Fibroblast of skin of right biceps (primary cell): ENCODE results near the gene CDKN3.

ENCODE experiments used
- DNase-seq: peaks from one replicate; pipeline ENCODE4 v3.0.0-alpha.2; 2013

CDKN3 gene, protein sequence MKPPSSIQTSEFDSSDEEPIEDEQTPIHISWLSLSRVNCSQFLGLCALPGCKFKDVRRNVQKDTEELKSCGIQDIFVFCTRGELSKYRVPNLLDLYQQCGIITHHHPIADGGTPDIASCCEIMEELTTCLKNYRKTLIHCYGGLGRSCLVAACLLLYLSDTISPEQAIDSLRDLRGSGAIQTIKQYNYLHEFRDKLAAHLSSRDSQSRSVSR

DNA sequence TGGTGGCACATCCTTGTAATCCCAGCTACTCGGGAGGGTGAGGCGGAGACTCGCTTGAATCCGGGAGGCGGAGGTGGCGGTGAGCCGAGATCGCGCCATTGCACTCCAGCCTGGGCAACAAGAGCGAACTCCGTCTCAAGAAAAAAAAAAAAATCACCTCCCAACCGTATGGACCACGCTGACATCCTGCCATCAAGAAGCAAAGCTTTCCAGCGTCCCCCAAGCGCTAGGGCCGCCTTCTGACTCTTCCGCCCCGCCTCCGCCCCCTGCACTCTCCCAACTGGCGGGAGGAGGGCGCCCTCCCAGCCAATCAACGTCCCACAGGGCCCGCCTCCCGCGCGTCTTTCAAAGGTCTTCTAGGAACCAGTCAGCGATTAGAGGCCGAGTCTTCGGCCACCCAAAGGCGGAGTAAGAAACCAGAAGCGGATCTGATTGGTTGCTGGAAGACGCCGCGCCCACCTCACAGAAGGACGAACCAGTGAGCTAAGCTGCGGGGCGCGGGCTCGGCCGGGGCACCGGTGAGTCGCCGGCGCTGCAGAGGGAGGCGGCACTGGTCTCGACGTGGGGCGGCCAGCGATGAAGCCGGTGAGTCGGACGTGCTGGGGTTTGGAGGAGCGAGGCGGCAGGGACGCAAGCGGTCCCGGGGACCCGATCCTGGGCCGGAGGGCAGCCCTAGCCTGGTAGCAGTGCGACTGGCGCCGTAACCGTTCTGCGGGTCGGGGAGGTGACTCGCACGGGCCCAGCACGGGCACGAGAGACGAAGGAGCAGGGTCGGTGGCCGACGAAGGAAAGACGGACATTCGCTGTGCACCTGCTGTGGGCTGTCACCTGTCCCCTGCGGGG is at the start of gene CDKN3:
CDKN3 (plus strand) TSS at position 515 of the 843 bp plus-strand sequence; CDS start at position 577, 62 bp downstream.
- DNase-seq, result peak; percentile 100

DNA sequence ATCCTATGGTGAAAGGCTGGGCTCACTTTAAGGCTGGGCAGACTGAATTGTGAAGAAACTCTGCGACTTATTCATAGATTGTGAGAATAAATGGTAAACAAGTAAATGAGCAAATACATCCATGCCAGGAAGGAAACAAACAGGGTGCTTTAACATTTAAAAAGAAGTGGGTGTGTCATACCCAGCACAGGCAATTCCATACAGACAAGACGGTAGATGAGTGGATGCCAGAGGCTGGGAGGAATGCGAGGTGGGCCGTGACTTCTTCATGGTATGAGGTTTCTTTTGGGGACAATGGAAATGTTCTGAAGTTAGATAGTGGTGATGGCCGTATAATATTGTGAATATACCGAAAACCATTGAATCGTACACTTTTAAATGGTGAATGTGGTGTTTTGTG is 49.8 kb upstream of the CDKN3 start:
- no peak for DNase-seq

DNA sequence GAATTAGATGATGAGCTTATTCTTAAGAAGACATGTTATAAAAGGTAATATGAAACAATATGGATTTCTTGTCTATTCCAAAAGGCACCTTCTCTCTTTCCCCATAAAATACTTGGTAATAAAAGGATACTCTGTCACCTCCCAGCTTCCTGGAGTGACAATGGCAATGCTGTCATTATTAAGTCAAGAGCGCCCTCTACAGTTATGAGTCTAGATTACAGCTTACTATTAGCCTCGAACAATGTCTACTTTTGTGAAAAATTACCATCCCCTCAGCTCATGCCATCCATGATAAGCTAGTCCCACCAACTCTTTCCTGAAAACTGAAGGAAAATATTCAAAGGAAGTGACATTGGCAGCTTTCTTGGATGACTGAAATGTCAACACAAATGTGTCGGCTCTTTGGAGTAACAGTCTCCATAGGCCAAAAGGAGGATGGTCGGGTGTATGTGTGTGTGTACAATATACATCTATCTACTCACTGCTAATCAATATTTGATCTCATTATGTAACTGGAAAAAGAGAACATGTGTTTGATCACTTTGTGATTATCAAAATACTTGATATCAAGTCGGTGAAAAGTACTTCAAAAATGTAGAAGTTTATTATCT is 48.7 kb upstream of the CDKN3 start:
- DNase-seq, result peak; percentile 47

DNA sequence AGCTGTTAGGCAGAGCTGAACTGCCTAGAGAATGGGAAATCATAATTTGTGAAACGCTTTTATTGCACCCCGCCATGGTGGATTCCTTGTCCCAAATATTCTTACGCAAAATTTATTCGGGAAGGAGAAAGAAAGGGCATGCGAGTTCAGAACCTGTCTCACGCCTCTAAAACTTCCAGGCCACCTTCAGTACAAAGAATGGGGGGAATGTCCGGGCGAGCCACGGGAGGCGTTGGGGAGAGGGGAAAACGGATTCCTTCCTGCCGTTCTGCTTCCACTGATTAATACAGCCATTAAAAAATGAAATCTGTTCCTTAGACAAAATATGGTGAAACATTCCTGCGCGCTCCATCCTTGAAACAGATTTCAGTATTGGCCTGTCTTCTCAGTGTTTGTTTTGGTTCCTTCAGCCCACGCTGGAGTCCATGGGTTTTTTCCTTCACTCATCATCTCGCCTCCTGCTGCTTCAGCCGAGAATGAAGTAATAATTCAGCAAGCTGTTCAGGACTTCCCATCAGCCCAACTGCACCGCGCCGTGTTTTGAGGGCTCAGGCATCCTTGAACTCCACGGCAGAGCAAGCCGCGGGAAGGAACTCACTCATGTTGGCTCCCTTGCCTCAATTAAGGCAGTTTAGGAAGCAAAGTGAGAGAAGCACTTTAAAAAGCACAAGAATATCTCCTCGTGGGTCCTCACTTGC is 47.7 kb upstream of the CDKN3 start:
- DNase-seq, result peak; percentile 33

DNA sequence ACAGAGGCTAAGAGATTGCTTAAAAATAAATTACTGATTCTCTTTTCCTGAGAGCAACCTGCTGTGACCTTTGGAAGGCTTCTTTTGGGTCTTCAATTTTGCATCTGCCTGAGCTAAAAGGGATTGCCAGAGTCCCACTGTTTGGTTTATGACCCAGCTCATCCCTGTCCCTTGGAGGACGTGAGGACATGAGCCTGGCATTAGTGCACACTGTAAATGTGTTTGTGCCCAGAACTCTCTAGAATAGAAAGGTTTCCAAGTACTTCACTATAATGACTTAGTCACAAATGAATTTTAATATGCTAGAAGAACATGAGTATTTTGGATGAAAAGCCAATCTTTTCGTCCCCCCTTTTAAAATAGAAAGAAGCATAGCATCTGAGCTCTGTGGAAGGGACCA is 47.1 kb upstream of the CDKN3 start:
- DNase-seq, result no peak

DNA sequence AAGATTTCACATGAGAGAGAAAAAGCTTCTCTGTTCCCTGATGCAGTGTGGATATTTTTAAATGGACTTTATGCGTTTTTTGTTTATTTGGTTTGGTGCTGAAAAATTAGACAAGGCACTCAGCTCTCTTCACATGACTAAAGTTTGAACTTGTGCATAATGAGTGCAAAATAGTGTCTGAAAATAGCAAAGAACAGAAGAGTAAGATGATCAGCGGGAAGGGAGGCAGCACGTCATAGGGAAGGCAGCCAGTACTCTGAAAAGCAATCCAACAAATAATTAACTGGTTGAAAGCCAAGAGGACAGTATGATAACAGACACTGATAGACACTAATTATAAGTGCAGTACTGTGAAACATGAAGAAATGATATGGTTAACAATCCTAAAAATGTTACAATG is 46.6 kb upstream of the CDKN3 start:
- DNase-seq, result peak; percentile 20

DNA sequence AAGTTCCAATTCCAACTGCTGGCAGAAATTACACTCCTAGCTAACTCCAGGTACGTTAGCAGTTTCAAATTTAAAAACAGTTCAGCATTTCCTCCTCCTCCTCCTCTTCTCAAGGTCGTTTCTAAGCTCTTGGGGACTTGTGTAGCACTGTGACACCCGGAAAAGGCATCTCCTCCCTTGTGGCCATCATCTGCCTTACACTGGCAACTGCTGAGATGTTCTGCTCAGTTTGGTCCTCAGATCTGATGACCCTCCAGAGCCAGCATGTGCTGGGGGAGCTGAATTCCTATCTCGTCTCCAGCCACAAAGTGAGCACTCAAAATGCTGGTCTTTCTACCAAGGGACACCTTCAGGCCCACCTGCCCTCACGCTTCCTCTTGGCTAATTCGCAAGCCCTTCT is 43.5 kb upstream of the CDKN3 start:
- no peak for DNase-seq

DNA sequence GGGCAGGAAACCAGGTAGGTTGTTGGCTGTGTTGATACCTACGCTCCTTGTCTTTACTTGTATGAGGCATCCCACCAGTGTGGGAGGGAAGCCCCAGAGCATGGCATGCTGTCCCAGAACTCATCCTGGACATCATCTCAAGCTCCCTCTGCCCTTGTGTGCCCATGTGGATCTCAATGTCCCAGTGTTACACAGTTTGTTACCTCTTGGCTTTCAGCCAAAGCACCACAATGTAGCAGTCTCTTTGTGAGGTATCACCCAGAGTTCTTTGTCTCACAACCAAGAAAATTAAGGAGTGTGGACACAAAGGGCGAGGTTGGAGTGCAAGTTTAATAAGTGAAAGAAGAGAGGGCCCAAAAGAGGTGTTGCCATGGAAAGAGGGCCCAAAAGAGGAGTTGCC is 43.1 kb upstream of the CDKN3 start:
- no peak for DNase-seq

DNA sequence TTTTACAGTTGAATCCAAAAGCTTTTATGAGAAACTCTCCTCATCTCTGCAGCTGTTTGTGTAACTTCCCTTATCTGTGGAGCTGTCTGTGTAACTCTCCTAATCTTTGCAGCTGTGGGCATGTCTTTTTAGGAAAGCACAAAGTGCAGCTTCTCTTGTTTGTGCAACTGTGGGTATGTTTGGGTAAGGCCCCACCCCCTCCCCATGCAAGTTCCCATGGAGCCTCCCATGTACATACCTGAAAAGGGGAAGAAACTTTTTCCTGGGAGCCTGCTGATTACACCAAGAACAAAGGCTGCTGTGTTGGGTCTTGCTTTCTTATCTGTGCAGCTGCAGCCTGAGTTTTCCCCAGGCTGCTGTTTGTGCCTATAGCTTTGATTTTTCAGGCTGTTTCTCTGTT is 42.7 kb upstream of the CDKN3 start:
- no peak for DNase-seq

DNA sequence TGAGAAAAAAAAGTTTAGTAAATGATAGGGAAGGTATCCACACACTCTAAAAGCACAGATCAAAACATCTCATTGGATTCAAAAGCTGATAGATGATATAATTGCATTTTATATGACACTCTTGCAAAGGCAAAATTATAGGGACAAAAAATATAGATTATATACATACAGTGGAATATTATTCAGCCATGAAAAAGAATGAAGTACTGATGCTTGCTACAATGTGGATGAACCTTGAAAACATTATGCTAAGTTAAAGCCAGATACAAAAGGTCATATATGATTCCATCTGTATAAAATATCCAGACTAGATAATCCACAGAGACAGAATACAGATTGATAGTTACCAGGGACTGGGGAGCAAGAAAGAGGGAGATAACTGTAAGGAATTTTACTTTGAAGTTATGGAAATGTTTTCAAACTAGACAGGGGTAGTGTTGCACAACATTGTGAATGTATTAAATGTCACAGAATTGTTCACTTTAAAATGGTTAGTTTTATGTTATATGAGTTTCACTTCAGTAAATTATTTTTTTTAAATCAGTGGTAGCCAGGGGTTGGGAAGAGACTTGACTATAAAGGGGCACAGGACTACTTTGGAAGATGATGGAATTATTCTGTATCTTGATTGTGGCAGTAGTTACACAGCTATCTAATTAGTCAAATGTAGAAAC is 41.7 kb upstream of the CDKN3 start:
- DNase-seq, result no peak

DNA sequence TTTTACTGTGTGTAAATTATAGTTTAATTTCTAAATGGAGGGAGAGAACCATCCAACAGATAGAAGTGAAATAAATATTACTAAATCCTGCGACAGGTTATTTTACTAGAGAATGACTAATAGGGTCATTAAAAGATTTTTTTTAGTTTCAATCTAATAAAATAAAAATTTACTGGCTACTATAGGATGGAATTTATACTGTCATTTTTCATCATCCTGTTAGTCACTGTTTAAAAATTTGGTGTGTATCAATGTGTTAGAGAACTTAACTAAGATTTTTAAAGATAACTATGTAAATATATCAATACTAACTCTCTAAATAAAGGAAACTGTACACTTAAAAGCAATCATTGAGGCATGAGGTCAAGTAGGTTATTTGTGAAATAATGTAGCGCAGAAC is 41.1 kb upstream of the CDKN3 start:
- peak; percentile 40 for DNase-seq

DNA sequence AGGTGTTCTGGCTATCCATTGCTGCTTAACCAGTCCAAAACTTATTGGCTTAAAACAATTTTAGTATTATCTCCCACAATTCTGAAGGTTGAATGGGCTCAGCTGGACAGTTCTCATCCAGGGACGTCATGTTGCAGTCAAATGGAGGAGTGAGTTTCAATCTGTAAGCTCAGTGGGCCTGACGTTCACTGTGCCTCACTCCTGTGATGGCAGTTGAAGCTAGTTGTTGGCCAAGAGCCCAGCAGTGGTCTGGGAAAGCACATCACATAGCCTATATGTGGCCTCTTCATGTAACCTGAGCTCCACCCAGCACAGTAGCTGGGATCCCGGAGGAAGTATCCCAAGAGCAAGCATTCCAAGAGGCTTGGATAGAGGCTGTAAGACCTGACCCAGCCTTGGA is 40.6 kb upstream of the CDKN3 start:
- peak; percentile 77 for DNase-seq

DNA sequence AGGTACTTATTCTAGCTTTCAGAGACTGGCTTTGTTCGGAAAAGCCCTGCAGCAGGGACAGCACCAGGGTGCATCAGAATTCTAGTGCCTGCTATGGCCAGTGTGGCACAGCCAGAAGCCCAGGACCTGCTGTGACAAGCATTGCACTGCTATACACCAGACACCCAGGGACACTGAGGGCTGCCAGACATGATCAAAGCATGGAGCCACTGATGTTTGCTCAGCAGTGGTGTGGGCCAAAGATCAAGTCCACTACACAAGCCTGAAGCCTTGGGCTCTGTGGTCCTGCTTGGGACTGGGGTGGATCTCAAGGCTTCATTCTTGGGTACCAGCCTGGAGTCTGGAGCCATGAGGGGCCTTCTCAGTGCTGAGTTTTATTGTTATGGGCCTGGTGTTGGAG is 36.1 kb upstream of the CDKN3 start:
- DNase-seq, result no peak

DNA sequence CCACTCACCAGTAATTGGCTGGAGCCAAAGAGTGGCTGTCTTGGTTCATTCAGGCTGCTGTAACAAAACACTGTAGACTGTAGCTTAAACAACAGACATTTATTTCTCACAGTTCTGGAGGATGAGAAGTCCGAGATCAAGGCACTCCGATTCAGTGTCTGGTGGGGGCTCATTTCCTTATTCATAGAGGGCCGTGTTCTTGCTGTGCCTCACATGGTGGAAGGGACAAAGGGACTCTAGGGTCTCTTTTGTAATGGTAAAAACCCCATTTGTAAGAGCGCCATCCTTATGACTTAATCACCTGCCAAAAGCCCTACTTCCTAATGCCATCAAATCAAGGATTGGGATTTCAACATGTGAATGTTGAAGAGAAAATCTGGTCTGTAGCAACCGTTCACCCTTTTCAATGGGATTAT is 34.7 kb upstream of the CDKN3 start:
- DNase-seq, result no peak

DNA sequence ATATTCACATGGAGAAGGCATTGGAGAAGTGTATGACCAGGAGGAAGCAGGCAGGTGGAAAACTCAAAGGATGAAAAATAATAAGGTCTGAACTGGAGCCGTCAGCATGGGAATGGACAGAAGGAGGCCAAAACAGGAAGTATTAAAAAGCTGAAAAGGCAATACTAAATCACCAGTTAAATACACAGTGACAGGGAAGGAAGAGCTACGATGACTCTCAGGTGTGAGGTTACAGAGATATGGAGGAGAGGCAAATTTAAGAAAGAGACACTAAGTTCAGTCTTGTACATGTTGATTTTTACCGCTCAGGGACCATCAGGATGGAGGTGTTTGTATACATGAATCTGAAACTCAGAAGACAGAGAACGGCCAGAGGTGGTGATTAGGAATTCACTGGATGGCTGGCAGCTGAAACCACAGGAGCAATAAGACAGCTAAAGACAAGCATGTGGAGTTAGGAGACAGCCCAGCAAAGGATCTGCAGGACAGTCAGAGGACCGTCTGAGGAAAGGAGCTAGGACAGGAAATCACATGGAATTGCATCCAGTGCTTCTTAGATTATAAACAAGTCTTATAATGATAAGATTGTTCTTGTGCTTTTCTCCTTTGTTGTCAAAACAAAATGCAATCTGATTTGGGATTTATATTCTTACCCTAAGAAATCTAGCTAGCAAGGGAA is 33.9 kb upstream of the CDKN3 start:
- DNase-seq, result no peak

DNA sequence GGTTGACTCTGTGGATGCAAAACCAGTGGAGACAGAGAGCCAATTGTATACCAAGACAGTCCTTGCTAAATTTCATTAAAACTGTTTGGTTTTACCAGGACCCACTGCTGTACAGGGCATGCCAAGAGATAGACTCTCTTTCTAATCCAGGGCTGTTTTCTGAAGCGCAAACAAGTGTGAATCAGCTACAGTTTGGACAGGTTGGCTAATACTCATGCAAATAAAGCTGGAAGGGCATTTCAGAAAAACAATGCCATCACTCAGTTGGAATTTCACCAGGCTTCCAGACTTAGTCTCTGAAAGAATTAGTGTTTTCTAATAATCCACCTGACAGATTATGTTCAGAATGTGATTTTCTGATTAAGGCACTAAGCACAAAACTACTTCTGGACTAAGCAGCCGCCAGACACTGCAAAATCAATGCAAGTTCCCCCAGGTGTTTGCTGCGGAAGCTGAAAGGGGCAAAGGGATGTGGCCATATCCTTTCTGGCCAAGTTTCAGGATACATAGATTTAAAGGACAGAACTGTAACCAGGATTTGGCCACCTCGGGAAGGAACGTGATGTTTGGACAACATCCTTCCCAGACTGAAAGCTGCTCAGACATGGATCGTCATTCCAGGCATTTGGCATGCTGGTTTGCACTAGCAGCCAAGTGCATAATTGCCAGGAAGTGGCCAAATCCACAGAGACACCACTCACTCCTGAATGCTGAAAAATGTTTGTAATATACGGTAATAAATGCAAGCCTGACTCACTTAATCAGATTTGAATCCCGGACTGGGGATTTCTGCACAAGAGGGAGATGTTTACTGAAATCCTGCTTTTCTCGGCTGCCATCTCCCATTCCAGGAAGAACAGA is 32.0 kb upstream of the CDKN3 start:
- DNase-seq, result peak; percentile 85

DNA sequence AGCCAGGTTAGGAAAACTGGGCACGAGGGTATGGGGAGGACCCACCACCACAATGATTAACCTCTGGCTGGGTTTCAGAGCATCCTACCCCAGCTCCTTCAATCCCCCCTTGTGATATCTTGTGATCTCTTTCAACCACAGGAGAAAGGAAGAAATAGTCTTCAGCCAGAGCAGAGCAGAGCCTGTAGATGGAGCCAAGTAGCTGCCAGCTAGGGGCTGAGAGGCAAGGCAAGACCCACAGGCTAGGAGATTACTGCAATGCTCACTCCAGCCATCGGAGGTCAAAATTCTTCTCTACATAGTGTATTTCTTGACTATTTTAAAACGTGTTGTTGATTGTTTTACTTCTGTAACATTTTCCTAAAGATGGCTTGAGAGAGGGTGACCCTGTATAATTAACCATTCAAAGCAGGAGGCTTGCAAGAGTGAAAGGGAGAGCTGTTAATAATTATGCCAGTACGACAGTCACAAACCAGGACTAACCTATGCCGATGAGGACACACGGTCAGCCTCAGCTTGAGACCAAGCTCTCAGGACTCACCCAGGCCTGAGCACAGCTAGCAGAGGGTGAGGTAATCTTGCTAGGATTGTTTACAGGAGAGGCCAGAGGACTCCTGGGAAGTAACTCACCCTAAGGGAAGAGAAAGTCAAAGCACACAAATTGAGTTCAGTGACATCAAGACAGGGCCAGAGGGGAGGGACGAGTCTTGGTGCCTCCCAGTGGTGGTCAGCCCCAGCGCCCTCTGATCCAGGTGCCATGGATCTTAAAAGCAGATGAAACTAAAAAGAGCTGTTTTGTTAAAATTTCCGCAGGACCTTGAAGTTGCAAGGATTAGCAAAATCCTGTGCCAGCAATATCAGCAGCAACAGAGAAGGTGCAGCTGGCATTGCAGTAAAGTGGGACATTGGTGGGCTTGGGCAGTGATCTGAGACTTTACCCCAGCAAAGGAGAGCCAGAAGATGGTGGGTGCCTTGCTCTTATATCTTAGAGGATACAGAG is 29.8 kb upstream of the CDKN3 start:
- peak; percentile 70 for DNase-seq

DNA sequence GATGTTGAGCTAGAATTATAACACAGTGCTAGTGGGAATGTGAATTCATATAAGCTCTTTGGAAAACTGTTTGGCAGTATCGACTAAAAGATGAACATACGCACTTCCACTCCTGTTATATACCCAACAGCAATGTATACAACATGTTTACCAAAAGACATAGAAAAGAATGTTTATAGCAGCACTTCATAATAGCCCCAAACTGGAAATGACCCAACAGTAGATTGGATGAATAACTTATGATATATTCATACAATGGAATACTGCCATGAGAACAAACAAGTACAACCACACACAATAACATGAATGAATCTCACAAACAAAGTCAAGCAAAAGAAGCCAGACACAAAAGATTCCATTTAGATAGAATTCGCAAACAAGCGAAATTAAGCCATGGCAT is 28.5 kb upstream of the CDKN3 start:
- no peak for DNase-seq

DNA sequence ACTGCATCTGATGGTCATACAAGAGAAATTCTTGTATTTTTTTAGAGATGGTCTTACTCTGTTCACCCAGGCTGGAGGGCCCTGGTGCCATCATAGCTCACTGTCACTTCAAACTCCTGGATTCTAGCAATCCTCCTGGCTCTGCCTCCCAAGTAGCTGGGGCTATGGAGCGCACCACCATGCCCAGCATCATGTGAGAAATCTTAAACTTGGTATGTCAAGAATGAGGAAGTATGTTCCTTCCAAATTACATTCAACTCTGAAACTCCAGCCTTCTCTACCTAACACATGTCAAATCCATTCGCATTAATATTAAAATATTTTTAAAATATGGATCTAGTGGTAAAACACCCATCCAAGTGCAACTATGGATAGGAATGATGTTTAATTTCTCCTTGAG is 27.5 kb upstream of the CDKN3 start:
- DNase-seq, result peak; percentile 16
